ENCODE results near the gene SLC34A1.

DNA sequence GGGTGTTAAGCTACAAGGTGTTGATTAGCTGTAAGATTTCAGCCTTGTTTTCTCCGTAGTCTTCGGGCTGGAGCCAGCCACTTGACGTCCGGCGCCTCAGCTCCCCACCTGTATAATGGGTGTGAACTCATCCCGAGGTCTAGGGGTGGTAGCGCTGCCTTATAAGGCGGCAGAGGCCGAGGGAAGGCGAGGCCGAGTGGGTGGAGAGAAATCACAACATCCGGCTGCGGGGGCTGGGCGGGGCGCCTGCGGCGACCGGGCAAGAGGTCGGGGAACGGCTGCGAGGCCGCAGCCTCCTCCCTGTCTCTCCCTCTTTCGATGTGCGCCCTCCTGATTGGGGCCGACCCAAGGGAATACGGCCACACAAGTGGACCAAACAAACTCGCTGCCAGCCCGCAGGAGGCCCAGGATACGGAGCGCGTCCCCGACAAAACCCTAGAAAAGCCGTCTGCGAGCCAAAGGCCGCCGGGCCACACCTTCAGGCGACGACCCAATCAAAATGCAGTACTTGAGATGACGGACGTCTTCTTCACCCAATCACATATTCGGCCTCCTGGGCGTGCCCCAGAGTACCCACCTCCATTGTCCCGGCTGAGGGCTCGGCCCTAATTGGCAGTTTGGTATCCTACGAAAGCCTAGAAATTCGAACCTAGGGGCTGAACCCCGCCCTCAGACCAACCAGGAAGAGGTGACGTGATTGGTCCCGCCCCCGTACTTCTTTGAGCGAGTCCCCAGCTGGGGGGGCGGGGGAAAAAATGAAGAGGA lies 41.7 kb downstream of the SLC34A1 start:
- TF ChIP-seq CTCF (CRISPR knock-in tag; IDR thresholded peaks at IDR 0.05) (no peak), POLR2AphosphoS5 (IDR thresholded peaks at IDR 0.05; ENCODE audit: low read depth, low read length) (peak; percentile 66), ZNF788 (CRISPR knock-in tag; IDR thresholded peaks at IDR 0.05; ENCODE audit: borderline replicate concordance) (no peak; the same call in 1 of the 2 replicates), ZNF543 (CRISPR knock-in tag; IDR thresholded peaks at IDR 0.05) (no peak; the same call in 1 of the 2 replicates)
